GM12875 (cell line): ENCODE measurements around the gene AGAP1.

Experiments used
- H3K4me3 ChIP-seq: one replicate; pipeline ENCODE4 v1.5.1; 2011; ENCODE audit warnings: low read depth, low read length, control low read depth
- TF ChIP-seq, protein P1 (sequence below): IDR thresholded peaks from 2 replicates; pipeline ENCODE4 v1.5.1; 2011; ENCODE audit warnings: low read depth, mild to moderate bottlenecking, control low read depth, inconsistent platforms, low read length, moderate library complexity, borderline replicate concordance; ENCODE audit not compliant: insufficient read depth

Gene AGAP1

DNA sequence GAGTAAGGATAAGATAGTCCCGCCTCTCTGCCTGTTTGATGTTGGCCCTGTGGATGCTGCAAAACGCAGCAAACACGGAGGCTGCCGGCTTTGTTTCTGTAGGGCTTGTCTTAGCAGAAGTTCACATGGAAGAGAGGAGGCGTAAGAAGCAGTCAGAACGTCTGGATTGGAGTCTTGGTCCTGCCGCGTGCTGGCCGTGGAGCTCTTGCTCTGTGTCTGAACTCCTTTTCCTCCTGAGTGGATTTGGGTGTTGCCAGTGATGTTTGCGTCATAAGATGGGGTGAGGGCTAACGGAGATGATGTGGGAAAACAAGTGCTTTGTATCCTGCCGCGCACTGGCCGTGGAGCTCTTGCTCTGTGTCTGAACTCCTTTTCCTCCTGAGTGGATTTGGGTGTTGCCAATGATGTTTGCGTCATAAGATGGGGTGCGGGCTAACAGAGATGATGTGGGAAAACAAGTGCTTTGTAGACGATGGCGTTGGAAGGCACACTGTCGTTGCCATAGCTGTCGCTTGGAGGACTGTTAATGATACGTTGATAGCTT, 240.9 kb downstream of the AGAP1 start:
- TF ChIP-seq, protein P1, sequence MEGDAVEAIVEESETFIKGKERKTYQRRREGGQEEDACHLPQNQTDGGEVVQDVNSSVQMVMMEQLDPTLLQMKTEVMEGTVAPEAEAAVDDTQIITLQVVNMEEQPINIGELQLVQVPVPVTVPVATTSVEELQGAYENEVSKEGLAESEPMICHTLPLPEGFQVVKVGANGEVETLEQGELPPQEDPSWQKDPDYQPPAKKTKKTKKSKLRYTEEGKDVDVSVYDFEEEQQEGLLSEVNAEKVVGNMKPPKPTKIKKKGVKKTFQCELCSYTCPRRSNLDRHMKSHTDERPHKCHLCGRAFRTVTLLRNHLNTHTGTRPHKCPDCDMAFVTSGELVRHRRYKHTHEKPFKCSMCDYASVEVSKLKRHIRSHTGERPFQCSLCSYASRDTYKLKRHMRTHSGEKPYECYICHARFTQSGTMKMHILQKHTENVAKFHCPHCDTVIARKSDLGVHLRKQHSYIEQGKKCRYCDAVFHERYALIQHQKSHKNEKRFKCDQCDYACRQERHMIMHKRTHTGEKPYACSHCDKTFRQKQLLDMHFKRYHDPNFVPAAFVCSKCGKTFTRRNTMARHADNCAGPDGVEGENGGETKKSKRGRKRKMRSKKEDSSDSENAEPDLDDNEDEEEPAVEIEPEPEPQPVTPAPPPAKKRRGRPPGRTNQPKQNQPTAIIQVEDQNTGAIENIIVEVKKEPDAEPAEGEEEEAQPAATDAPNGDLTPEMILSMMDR, result no peak
- no peak overlapping the region for H3K4me3 ChIP-seq

DNA sequence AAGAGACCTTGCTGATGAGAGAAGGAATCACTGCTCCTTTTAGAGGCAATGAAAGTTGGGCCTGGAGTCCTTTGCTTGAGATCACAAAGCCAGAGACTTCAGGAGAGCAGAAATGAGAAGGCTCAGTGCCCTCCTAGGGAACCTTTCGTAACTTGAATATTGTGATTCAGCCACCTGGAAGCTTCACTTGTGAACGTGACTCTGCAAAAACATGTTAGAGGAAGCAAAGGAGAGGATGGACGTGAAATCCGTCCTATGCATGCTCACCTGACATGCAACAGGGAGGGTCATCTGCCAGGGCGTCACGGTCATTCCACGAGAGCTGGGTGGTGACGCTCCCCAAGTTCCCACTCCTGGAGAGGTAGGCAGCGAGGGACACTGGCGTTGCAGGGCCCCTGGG, 243.6 kb downstream of the AGAP1 start:
- TF ChIP-seq, protein P1, result no peak
- H3K4me3 ChIP-seq, result no peak overlapping the region

DNA sequence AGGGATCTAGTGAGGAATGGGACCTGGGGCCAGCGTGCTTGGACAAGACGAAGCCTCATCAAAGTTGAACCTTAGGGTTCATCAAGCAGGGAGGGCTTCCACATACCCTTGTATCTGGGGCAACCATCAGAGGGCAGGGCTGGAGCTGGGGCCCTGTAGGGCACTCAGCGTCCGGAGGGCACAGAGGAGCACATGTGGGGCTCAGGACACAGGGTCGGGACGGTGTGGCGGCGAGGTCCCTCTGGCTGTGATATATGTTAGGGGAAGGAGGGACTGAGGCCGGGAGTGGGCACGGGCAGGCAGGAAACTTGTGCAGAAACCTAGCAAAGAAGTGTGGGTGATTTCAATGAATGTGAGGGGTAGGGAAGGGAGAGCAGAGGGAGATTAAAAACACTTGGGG, 244.0 kb downstream of the AGAP1 start:
- H3K4me3 ChIP-seq, result no peak overlapping the region
- TF ChIP-seq, protein P1, result no peak

DNA sequence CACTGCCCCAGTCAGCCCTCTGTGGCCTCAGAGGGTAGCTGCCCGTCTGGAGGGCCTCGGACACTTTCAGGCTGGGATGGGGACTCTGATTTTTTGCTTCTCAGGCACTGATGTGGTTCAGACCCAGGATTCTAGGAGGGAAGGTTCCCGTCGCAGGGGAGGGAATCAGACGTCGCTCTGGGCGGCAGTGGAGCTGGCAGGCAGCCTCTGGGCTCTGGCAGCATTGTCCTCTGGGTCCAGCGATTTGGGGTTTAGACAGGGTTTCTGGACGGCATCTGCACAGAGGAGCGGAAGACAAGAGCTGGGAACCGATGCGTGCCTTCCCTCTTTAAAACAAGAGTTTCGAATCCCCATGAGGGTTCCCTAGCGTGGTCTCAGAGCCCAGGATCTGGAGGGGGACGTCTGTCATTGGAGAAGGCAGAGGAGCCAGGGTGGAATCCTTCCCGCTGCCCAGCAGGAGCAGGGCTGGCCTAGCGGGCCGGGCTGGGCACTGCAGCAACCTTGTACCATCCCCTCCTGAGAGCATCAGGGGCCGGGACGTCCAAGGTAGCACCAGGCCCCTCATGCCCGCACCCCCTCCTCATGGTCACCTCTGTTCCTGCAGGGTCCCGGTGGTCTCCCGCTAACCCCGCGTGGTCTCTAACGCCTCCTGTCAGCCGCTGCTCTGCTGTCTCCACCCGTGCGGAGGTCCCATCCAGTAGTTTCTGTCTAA, 246.0 kb downstream of the AGAP1 start:
- H3K4me3 ChIP-seq, result no peak overlapping the region
- TF ChIP-seq, protein P1, result no peak

DNA sequence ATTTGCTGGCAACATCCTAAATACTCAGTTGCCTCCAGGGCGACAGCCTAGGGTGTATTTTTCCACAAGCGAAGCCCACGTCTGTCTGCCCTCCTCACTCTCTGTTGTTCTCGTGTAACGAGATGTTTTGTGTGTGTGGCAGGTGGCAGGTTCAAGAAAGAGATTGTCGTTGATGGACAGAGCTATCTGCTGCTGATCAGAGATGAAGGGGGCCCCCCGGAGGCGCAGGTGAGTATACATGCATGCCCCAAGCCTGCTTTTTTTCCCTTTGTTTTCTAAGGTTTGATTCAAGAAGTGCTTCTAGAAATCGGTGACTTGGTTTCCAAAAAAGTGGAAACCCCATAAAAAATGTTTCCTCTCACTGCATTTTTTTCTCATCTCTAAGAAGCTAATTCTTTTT, 247.0 kb downstream of the AGAP1 start:
- TF ChIP-seq, protein P1, result no peak
- no peak overlapping the region for H3K4me3 ChIP-seq

DNA sequence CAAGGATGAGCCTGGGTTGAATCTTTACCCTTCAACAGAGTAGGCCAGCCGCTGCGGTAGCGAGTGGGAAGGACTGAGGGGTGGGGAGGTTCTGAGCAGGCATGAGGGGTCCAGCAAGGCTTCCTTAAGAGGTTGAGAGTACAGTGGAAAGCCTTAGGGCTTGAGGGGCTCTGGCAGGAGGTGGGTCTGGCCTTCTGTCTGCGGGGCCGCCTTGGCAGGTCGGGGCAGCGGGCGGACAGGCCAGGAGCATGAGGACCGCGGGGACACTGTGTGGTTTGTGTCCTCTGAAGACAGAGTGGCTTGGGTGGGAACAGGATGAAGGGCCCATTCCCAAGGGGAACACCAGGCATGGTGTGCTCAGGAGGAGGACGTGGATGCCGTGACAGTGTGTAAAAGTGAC, 250.3 kb downstream of the AGAP1 start:
- TF ChIP-seq, protein P1, result no peak
- H3K4me3 ChIP-seq, result no peak overlapping the region

DNA sequence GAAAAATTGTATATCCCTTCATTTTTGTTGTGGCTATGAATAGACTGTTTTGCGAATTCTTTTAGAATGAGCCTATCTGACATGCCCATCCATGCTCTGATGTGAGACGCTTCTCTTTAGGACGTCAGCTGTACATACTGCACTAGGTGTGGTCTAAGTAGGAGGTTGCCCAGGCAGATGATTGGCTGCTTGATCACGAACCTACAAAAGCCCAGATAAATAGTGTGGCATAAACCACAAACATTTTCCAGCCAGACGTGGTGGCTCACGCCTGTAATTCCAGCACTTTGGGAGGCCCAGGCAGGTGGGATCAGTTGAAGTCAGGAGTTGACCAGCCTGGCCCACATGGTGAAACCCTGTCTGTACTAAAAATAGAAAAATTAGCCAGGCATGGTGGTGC, 251.8 kb downstream of the AGAP1 start:
- H3K4me3 ChIP-seq, result no peak overlapping the region
- TF ChIP-seq, protein P1, result no peak
